SJCRH30 (cell line): Measurements from ENCODE around the gene ARL1. TPM values are rescaled to one million over a fixed set of nuclear protein-coding genes. Genes with fewer than 3 reads are reported as not detected.

Experiments
- DNase-seq, 2 experiments: peaks; one replicate each; pipeline ENCODE4 v3.0.0-alpha.2; 2015 to 2020
- H3K27ac ChIP-seq: fragments of 250-450 bp; sonication (Bioruptor Pico); 2 replicates; pipeline ENCODE4 v1.5.1; 2020; ENCODE audit warnings: mild to moderate bottlenecking, moderate library complexity
- H3K27me3 ChIP-seq: fragments of 250-450 bp; sonication (Bioruptor Pico); 2 replicates; pipeline ENCODE4 v1.5.1; 2020; ENCODE audit warnings: mild to moderate bottlenecking, moderate library complexity
- H3K36me3 ChIP-seq: fragments of 250-450 bp; sonication (Bioruptor Pico); 2 replicates; pipeline ENCODE4 v1.5.1; 2020; ENCODE audit warnings: mild to moderate bottlenecking, moderate library complexity
- H3K4me1 ChIP-seq: fragments of 250-450 bp; sonication (Bioruptor Pico); 2 replicates; pipeline ENCODE4 v1.5.1; 2020; ENCODE audit warnings: mild to moderate bottlenecking, moderate library complexity
- H3K4me3 ChIP-seq: fragments of 250-450 bp; sonication (Bioruptor Pico); 2 replicates; pipeline ENCODE4 v1.5.1; 2020; ENCODE audit warnings: mild to moderate bottlenecking, moderate library complexity
- H3K9me3 ChIP-seq: fragments of 250-450 bp; sonication (Bioruptor Pico); replicated peaks from 2 replicates; pipeline ENCODE4 v1.5.1; 2020; ENCODE audit warnings: mild to moderate bottlenecking, moderate library complexity
- total RNA-seq: library from RNA; depleted of rRNA; stranded (reverse); fragments of >200 nt; shearing (Covaris generic); gene quantifications from 2 replicates; pipeline ENCODE4 v1.2.3, GENCODE V29; 2014; rRNA removed

Gene ARL1
- total RNA-seq, 1 experiment from 2014 or later = 57.1 TPM

GRCh38 chr12:101372431-101372830 lies 35.1 kb downstream of the ARL1 start:
- no peaks in the 10 kb centered on the region for H3K9me3 ChIP-seq
- H3K27ac ChIP-seq = no peak overlapping the region
- H3K36me3 ChIP-seq = peaks cover 56% of the 10 kb centered on the region
- H3K4me1 ChIP-seq = no peaks in the 10 kb centered on the region
- DNase-seq = peak in 1 of 2 experiments; percentile 11
- H3K4me3 ChIP-seq = no peak overlapping the region
- no peaks in the 10 kb centered on the region for H3K27me3 ChIP-seq

GRCh38 chr12:101368016-101368415 lies 39.6 kb downstream of the ARL1 start:
- peaks cover 50% of the 10 kb centered on the region for H3K36me3 ChIP-seq

GRCh38 chr12:101361455-101361854 lies 46.1 kb downstream of the ARL1 start:
- Histone ChIP-seq H3K27me3 (no peaks in the 10 kb centered on the region), H3K9me3 (no peaks in the 10 kb centered on the region), H3K4me1 (no peaks in the 10 kb centered on the region), H3K36me3 (peaks cover 55% of the 10 kb centered on the region), H3K4me3 (no peak overlapping the region), H3K27ac (no peak overlapping the region)
- DNase-seq = no peak

More at GRCh38 chr12:101368016-101368415, 39.6 kb downstream of the ARL1 start:
- no peaks in the 10 kb centered on the region for H3K9me3 ChIP-seq
- H3K27ac ChIP-seq = no peak overlapping the region
- H3K4me1 ChIP-seq = no peaks in the 10 kb centered on the region
- H3K27me3 ChIP-seq = no peaks in the 10 kb centered on the region
- no peak for DNase-seq
- H3K4me3 ChIP-seq = no peak overlapping the region

GRCh38 chr12:101356794-101357193 lies 50.8 kb downstream of the ARL1 start:
- Histone ChIP-seq H3K27ac (no peak overlapping the region), H3K9me3 (no peaks in the 10 kb centered on the region), H3K36me3 (peaks cover 53% of the 10 kb centered on the region), H3K27me3 (no peaks in the 10 kb centered on the region), H3K4me3 (no peak overlapping the region), H3K4me1 (no peaks in the 10 kb centered on the region)
- DNase-seq = no peak

GRCh38 chr12:101351682-101352081 lies 55.9 kb downstream of the ARL1 start:
- H3K4me1 ChIP-seq = no peaks in the 10 kb centered on the region
- DNase-seq = no peak
- H3K36me3 ChIP-seq = peaks cover 62% of the 10 kb centered on the region
- H3K27ac ChIP-seq = no peak overlapping the region
- H3K27me3 ChIP-seq = no peaks in the 10 kb centered on the region
- no peaks in the 10 kb centered on the region for H3K9me3 ChIP-seq
- no peak overlapping the region for H3K4me3 ChIP-seq

GRCh38 chr12:101343893-101344292 lies 63.7 kb downstream of the ARL1 start:
- DNase-seq = no peak
- no peaks in the 10 kb centered on the region for H3K27me3 ChIP-seq
- no peak overlapping the region for H3K4me3 ChIP-seq
- H3K4me1 ChIP-seq = no peaks in the 10 kb centered on the region
- no peaks in the 10 kb centered on the region for H3K9me3 ChIP-seq
- peaks cover 57% of the 10 kb centered on the region for H3K36me3 ChIP-seq
- H3K27ac ChIP-seq = no peak overlapping the region

Other genes with a start within 250 kb of the ARL1 start
- gene SLC5A8, start 197.5 kb downstream of the ARL1 start, total RNA-seq = not detected in 2 replicates
- 35.3 and 36.3 TPM in 2 replicates for gene UTP20, start 127.7 kb downstream of the ARL1 start, total RNA-seq
- gene SPIC, start 67.6 kb upstream of the ARL1 start, total RNA-seq = not detected in 2 replicates
- gene MYBPC1, start 187.2 kb upstream of the ARL1 start, total RNA-seq = not detected in 2 replicates